HG03097 (cell line): Measurements from ENCODE around the gene IMMP2L.
"Not testable (repeated sequence)": the region's sequence is repeated elsewhere in the genome, so short reads cannot be mapped to it uniquely, and the experiment has no call there.

Experiments
- ATAC-seq: cut with Tn5 transposase; IDR thresholded peaks from one replicate; pipeline ENCODE4 v1.9.1; 2021; ENCODE audit not compliant: unreplicated experiment, low FRiP score

The IMMP2L gene

DNA sequence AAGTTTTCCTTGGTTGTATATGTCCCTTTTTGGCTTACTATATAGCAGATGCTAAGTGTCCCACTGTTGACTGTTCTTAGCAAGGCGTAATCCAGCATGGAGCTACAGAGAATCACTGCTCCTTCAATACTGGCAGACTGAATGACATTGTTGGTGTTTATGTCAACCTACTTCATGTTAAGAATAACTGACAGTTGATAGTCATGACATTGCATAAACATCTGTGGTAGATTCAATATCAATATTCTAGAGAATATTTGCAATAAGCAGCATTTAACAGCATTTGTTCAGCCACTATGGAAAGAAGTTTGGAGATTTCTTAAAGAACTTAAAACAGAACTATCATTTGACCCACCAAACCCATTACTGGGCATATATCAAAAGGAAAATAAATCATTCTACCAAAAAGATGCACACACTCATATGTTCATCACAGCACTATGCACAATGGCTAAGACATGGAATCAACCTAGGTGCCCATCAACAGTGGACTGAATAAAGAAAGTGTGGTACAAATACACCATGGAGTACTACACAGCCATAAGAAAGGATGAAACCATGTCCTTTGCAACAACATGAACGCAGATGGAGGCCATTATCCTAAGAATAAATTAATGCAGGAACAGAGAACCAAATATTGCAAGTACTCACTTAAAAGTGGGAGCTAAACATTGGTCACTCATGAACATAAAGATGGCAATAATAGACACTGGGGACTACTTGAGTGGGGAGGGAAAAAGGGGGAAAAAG, 88.7 kb downstream of the IMMP2L start:
- ATAC-seq = no peak

DNA sequence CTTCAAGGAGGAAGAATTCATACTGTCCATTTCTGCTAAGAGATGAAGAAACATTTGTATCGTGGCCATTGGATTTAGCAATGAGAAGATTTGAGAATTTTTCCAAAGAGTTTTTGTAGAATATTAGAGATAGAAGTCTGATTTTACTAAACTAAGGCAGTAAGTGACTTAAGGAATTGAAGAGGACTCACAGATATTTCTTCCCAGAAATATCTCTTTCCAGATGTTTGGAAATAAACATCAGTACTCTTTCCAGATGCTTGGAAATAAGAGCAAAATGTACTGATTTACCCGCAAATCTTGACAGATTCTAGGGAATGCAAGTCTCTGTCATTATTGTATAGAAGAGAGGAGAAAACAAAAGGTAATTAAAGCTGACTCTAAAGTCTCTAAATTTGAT, 91.3 kb downstream of the IMMP2L start:
- ATAC-seq = no peak

DNA sequence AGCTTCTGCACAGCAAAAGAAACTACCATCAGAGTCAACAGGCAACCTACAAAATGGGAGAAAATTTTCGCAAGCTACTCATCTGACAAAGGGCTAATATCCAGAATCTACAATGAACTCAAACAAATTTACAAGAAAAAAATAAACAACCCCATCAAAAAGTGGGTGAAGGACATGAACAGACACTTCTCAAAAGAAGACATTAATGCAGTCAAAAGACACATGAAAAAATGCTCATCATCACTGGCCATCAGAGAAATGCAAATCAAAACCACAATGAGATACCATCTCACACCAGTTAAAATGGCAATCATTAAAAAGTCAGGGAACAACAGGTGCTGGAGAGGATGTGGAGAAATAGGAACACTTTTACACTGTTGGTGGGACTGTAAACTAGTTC, 92.4 kb downstream of the IMMP2L start:
- ATAC-seq = not testable (repeated sequence)

DNA sequence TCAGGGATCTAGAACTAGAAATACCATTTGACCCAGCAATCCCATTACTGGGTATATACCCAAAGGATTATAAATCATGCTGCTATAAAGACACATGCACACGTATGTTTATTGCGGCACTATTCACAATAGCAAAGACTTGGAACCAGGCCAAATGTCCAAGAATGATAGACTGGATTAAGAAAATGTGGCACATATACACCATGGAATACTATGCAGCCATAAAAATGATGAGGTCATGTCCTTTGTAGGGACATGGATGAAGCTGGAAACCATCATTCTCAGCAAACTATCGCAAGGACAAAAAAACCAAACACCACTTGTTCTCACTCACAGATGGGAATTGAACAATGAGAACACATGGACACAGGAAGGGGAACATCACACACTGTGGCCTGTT, 96.5 kb downstream of the IMMP2L start:
- not testable (repeated sequence) for ATAC-seq

DNA sequence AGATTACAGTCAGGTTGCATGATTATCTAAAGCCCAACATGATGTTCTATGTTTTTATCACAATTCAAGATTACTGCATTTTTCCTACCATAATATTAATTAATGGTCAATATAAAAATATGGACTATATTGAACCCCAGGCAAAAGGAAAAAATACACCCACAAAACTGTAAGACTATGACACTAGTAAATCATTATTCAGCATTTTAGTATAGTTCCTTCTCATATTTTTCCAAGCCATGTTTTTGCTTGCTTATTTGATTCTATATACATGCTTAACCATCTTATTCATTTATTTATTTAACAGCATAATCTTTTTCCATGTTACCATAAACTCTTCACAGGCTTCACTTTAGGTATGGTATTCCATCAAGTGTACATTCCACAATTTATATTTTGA, 101.6 kb downstream of the IMMP2L start:
- no peak for ATAC-seq

DNA sequence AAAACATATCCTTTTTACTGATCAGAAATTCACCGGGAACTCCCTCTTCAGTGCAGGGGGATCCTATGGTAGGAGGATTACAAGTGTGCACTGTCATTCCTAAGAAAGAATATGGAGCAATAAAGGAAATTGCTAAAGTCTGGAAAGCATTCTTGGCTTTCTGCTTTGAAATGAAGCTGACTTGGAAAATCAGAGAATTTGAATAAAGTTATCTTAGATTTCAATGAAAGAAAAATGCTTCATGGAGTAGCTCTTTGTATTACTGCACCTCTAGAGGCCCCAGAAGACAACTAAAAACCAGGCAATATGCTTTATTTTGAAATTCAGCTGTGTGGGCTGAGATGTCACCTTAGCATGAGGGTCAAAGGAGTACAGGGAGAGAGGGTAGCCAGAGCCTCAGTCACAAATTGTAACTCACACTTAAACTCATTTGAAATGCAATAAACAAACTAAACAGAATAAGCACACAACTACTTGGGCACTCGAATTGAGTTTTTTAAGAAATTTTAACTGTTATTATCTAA, 102.5 kb downstream of the IMMP2L start:
- no peak for ATAC-seq

DNA sequence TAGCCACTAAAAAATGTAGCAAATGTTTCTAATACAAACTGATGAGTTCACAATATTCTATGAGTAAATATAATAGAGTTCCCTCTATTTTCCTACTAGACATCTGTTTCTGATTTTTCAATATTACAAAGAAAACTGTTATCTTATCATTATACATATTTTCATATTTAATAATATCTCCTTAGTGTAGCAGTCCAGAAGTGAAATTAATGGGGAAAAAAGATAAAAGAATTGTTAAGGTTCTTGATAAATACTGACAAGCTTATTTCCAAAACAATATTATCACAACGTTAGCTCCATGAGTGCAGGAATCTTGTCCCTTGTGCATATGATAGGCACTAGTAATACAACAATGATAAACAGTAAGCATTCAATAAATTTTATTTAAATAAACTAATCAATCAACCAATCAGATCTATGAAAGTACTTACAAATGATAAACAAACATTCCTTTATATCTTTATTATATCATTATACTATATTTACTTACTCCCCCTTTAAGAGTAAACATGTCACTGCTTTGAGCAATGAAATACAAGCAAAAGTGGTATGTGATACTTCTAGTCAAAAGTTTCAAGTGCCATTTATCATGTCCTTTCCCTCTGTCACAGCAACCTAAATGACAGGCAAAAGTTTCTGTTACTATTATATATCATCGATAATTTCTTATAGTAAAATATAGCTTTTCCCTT, 103.1 kb downstream of the IMMP2L start:
- ATAC-seq = no peak

DNA sequence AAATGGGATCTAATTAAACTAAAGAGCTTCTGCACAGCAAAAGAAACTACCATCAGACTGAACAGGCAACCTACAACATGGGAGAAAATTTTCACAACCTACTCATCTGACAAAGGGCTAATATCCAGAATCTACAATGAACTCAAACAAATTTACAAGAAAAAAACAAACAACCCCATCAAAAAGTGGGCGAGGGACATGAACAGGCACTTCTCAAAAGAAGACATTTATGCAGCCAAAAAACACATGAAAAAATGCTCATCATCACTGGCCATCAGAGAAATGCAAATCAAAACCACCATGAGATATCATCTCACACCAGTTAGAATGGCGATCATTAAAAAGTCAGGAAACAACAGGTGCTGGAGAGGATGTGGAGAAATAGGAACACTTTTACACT, 111.6 kb downstream of the IMMP2L start:
- not testable (repeated sequence) for ATAC-seq

DNA sequence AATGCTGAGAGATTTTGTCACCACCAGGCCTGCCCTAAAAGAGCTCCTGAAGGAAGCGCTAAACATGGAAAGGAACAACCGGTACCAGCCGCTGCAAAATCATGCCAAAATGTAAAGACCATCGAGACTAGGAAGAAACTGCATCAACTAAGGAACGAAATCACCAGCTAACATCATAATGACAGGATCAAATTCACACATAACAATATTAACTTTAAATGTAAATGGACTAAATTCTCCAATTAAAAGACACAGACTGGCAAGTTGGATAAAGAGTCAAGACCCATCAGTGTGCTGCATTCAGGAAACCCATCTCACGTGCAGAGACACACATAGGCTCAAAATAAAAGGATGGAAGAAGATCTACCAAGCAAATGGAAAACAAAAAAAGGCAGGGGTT, 114.8 kb downstream of the IMMP2L start:
- not testable (repeated sequence) for ATAC-seq

DNA sequence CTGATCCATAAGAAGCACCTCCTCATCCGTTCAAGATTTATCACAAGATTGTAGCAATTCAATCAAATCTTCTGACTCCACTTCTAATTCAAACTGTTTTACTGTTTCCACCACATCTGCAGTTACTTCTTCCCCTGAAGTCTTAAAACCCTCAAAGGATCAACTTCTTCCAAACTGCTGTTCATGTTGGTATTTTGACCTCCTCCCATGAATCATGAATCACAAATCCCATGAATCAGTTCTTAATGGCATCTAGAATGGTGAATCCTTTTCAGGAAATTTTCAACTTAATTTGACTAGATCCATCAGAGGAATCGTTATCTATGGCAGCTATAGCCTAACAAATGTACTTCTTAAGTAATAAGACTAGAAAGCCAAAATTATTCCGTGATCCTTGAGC, 122.3 kb downstream of the IMMP2L start:
- no peak for ATAC-seq

DNA sequence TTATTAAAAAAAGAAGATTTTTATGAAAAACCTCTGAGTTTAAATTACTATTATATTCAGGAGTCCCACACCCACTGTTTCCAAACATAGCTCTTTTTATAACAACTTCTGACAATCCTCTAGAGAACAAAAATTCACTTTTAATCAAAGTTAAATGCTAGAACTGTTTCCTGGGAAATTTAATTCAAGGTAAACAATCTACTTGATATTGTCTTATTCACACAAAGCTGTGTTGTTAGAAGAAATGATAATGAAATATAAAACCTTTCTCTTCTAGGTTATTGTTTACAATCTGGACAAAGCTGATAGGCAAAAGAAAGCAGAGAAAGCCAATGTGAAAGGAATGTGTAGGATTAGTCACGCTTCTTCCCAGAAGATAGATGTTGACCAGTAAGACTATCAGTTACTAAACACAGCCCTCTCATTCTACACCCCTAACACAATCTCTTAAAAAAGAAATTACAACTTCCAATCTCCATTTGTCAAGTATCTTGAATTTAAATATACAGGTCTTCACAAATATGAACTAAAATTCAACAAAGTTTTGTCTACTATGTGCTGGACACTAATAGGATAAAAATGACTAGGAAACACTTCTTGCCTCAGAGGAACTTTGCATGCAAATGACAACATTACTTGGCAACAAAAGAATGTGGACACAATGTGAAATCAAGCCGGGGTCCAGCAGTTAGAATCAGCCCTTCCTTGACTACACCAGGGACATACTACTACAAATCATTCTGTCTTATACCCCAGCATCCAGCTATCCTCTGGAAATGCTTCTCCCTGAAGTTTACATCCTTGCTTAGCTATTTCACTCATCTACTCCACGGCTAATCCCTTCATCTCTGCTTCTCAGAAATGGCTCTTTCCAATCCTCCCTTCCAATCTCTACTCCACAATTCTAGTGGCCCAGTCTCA, 123.7 kb downstream of the IMMP2L start:
- ATAC-seq = no peak

DNA sequence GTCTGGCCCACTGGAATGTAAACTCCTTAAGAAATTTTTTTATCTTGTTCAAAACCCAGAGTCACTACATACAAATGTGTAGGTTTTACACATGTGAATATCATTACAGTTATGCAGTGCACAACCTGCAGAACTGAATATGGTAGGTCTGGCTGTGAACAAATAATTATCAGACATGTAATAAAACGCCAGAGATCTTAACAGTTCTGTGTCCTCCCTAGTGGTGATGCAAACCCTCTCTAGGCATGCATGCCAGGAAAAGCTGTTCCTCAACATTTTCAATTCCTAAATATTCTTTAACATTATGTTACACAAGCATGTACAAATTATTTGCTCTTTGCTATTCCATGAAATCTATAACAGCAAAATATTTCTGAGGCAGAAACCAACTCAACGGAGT, 124.6 kb downstream of the IMMP2L start:
- no peak for ATAC-seq

DNA sequence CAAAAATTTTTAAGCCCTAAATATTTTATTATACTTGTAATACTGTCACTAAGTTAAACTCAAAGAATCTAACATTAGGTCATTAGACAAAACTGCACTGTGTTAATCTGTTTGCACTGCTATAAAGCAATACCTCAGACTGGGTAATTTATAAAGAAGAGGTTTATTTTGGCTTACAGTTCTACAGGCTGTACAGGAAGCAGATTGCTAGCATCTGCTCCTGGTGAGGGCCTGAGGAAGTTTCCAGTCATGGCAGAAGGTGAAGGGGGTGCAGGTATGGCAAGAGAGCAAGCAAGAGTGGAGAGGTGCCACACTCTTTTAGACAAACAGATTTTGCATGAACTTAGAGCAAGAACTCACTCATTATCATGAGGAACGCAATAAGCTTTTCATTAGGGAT, 125.7 kb downstream of the IMMP2L start:
- no peak for ATAC-seq

DNA sequence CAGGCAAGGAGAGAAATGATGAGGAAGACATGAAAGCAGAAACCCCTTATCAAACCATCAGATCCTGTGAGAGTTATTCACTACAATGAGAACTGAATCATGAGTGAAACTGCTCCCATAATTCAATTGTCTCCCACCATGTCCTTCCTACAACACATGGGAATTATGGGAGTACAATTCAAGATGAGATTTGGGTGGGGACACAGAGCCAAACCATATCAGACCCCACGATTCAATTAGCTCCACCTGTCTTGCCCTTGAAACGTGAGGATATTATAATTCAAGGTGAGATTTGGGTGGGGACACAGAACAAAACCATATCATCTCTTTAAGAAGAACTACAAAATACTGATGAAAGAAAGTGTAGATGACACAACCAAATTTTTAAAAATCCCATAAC, 128.9 kb downstream of the IMMP2L start:
- ATAC-seq = no peak

DNA sequence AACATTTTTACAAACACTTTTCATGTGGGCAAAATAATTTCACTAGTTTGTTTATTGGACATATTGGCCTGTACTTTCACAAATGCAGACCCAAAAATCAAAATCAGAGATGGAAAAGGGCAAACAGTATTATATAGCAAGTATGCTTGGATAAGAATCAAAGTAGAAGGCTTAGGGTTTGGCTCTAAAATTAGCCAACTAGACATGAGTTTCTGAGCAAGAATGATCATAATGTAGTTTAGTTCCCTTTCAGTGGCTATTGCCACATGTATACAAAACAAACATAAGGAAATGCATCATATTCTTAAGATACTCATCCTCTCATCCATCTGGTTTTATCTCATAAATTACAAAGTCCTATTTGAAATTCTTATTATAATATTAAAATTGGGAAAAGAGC, 132.5 kb downstream of the IMMP2L start:
- ATAC-seq = no peak

DNA sequence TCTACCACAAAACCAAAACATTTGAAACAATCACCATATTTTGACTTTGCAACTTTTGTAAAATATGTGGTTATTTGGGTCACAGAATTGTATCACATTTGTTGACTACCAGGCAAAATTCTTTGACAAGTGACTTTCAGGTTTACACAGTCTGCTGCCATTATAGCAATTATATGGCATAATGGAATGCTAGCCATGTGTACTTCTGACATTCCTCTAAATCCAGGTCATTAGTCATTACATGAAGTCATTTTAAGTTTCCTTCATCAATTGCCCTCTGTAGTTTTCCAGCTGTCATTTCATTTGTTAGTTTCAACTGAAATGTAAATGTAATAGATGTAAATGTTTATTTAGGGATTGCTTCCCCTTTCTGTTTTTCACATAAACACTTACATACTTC, 137.5 kb downstream of the IMMP2L start:
- no peak for ATAC-seq

DNA sequence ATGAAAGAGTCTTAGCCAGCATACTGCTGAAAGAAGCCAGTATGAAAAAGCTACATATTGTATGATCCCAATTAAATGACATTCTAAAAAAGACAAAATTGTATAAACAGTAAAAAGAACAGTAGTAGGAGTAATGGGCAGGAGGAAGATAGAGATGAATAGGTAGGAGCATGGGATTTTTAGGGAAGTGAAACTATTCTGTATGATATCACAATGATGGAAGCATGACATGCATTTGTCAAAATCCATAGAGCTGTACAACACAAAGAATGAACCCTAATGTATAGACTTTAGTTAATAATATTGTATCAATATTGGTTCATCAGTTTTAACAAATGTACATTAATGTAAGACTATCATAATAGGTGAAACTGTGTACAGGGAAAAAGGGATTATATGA, 147.9 kb downstream of the IMMP2L start:
- ATAC-seq = no peak

DNA sequence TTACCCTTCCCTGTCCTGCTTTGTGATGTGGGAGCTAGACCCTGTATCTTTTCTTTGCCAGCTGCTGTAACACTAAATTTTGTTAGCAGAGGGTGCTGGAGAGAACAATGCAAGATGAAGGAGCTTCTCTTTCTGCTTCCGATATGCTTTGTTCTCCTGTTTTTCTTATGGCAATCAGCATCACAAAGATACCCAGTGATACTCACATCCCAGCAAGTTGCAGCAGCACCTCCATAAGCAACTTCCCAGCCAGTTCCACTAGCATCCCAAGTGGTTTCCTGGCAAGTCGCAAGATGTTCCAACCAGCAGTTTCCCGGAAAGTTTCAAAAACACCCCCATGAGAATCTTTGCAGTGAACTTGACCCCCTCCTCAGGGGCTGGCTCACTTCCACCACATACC, 148.6 kb downstream of the IMMP2L start:
- no peak for ATAC-seq

DNA sequence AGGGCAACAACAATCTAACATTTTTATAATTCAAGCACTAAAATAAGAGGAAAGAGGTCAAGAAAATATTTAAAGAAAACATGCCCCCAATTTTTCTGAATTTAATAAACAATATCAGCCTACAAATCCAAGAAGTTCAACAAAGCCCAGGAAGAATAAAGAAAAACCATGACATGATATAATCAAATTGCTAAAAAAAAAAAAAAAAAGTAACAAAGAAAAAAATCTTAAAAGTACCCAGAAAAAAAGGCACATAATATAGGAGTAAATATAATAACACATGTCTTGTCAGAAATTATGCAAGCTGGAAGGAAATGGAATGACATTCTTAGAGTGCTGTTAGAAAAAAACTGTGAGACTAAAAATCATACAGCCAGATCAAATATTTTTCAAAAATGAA, 151.4 kb downstream of the IMMP2L start:
- no peak for ATAC-seq

DNA sequence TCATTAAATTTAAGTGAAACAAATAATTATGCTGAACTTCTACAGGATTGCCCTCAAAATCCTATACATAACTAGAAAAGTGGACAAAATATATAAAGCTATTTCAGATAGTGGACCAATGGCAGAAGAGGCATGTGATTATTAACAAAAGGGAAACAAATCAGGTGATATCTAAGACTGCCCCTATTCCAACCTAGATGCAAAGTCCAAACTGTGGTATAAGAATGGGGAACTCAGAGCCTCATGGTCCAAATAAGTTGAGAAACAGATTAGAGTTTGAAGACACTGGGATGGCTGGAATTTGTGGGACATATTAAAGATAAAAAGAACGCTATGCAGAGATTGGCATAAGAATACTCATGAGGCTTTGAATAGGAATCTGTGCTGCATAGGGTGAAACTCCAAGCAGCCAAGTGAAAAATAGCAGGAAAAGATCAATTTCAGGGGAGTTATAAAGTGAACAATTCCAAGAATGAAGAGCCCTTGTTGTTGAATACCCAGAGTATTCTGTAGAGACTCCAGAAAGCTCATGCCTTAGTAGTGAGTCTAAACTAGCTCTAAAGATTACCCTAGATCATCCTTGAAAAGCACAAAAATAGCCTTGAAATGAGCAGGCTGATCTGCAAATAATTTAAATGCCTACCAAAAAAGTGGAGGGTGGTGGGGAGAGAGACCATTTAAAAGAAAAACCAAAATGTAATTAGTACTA, 152.4 kb downstream of the IMMP2L start:
- ATAC-seq = no peak
